ENCODE results near the gene SLC8B1.

The SLC8B1 gene

GRCh38 chr12:113332688-113333417 lies 2.1 kb downstream of the SLC8B1 start:
- no peak for DNase-seq (ENCODE audit: low spot score)
- Histone ChIP-seq H3K4me3 (peak overlapping the region; percentile 92), H3K27ac (peak overlapping the region in 1 of 2 donors; percentile 25)
- no peak for TF ChIP-seq CTCF (IDR thresholded peaks at IDR 0.05)

GRCh38 chr12:113330505-113330904 lies 4.4 kb downstream of the SLC8B1 start:
- H3K4me3 ChIP-seq = no peak overlapping the region
- no peak for DNase-seq (ENCODE audit: low spot score)
- no peak for TF ChIP-seq CTCF (IDR thresholded peaks at IDR 0.05)
- no peak overlapping the region for H3K27ac ChIP-seq

- DNase-seq (ENCODE audit: low spot score) = no peak
- TF ChIP-seq CTCF (IDR thresholded peaks at IDR 0.05) = no peak
- Histone ChIP-seq H3K27ac (peak overlapping the region in 1 of 2 donors; percentile 7), H3K4me3 (no peak overlapping the region)
Observed at GRCh38 chr12:113329791-113330417, 5.0 kb downstream of the SLC8B1 start.

GRCh38 chr12:113329022-113329790 lies 5.7 kb downstream of the SLC8B1 start:
- H3K27ac ChIP-seq = peak overlapping the region in 1 of 2 donors; percentile 7
- DNase-seq (ENCODE audit: low spot score) = no peak

GRCh38 chr12:113328368-113328889 lies 6.5 kb downstream of the SLC8B1 start:
- Histone ChIP-seq H3K27ac (peak overlapping the region in 1 of 2 donors; percentile 7), H3K4me3 (no peak overlapping the region)
- DNase-seq (ENCODE audit: low spot score) = no peak
- no peak for TF ChIP-seq CTCF (IDR thresholded peaks at IDR 0.05)

More at GRCh38 chr12:113329022-113329790, 5.7 kb downstream of the SLC8B1 start:
- no peak for TF ChIP-seq CTCF (IDR thresholded peaks at IDR 0.05)
- no peak overlapping the region for H3K4me3 ChIP-seq

GRCh38 chr12:113326775-113327395 lies 8.0 kb downstream of the SLC8B1 start:
- H3K27ac ChIP-seq = peak overlapping the region; percentile 25 to 65
- no peak for DNase-seq (ENCODE audit: low spot score)
- no peak for TF ChIP-seq CTCF (IDR thresholded peaks at IDR 0.05)
- H3K4me3 ChIP-seq = no peak overlapping the region
